ENCODE data around the gene CALHM1. TPM values are rescaled to one million over a fixed set of nuclear protein-coding genes. Genes with fewer than 3 reads are reported as not detected.
"Not testable (repeated sequence)": the region's sequence is repeated elsewhere in the genome, so short reads cannot be mapped to it uniquely, and the experiment has no call there.

CALHM1 gene
- total RNA-seq, 1 donor from 2014 or later, result 0.10 TPM

DNA sequence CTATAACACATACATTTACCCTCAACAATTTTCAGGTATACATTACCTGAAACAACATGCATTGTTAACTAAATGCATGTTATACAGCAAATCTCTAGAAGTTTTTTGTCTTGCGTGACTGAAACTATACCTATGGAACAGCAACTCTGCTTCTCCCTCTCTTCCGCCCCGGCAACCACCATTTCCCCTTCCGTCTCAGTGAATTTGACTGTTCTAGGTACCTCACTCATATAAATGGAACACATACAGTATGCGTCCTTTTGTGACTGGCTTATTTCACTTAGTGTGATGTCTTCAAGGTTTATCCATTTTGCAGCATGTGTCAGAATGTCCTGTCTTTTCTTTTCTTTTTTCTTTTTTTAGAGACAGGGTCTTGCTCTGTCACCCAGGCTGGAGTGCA lies 29.1 kb downstream of the CALHM1 start:
- no peak for DNase-seq

- DNase-seq, result no peak
These were observed 29.6 kb downstream of the CALHM1 start for GRCh38 chr10:103428989-103429643.

- DNase-seq, result no peak
These were observed 30.8 kb downstream of the CALHM1 start for GRCh38 chr10:103427866-103428265.

- no peak for DNase-seq
These were observed 35.0 kb downstream of the CALHM1 start for GRCh38 chr10:103423748-103424147.

GRCh38 chr10:103419101-103419500 lies 39.6 kb downstream of the CALHM1 start:
- no peak for DNase-seq

DNA sequence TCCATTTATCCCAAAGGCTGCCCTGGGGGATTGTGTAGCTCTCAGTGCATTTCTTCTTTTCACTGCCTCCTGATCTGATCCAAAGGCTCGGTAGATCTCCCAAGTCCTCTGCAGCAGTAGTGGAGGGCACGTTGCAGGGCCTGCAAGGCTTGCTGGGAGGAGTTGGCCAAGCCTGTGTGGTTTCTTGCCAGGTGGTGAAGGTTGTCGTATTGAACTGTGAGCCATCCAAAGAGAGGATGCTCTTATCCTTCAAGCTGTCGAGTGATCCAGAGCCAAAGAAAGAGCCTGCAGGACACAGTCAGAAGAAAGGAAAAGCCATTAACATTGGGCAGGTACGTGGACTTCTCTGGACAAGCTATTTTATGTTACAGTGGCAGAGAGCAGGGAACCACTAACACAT lies 41.1 kb downstream of the CALHM1 start:
- DNase-seq, result no peak

DNA sequence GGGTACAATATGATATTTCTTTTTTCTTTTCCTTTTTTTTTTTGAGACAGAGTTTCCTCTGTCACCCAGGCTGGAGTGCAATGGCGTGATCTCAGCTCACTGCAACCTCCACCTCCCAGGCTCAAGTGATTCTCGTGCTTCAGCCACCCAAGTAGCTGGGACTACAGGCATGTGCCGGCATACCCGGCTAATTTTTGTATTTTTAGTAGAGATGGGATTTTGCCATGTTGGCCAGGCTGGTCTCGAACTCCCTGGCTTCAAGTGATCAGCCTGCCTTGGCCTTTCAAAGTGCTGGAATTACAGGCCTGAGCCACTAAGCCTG lies 41.6 kb downstream of the CALHM1 start:
- DNase-seq, result not testable (repeated sequence)

- peak; percentile 85 for DNase-seq
These were observed 42.1 kb downstream of the CALHM1 start for GRCh38 chr10:103416436-103417147.

GRCh38 chr10:103415581-103415980 lies 43.1 kb downstream of the CALHM1 start:
- no peak for DNase-seq

DNA sequence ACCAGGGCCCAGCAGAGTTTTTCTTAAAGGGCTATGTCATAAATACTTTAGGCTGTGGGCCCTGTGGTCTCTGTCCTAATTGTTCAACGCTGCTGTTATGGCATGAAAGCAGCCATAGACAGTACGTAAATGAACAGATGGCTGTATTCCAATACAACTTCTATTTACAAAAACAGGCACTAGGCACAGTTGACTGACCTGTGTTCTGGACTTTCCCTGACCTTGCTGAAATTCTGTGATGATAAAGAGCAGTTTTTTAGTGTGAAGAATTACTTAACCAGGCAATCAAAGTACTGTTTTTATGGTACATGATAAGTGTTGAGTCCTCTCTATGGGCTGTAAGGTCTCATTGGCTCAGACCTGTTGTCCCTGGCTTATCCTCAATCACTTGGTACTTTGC lies 45.1 kb downstream of the CALHM1 start:
- DNase-seq, result no peak

Other genes with a start within 250 kb of the CALHM1 start
- gene RPEL1, start 213.0 kb downstream of the CALHM1 start, total RNA-seq, result not detected
- 1.0 TPM for gene INA, start 181.8 kb downstream of the CALHM1 start, total RNA-seq
- 13.7 TPM for gene PCGF6, start 107.8 kb downstream of the CALHM1 start, total RNA-seq
- gene TAF5, start 90.9 kb downstream of the CALHM1 start, total RNA-seq, result 4.1 TPM
- 102 TPM for gene ATP5MK, start 62.4 kb downstream of the CALHM1 start, total RNA-seq
- 36.0 TPM for gene PDCD11, start 62.3 kb downstream of the CALHM1 start, total RNA-seq
- gene CALHM2, start 6.5 kb downstream of the CALHM1 start, total RNA-seq, result 10.1 TPM
- not detected for gene CALHM3, start 20.3 kb upstream of the CALHM1 start, total RNA-seq
- 46.2 TPM for gene NEURL1, start 34.8 kb upstream of the CALHM1 start, total RNA-seq